K562 (cell line): Measurements from ENCODE around the gene F12. TPM values are rescaled to one million over a fixed set of nuclear protein-coding genes. Genes with fewer than 3 reads are reported as not detected.

Experiments
- AFF4 ChIP-seq: sonication (generic); formaldehyde crosslinking; IDR thresholded peaks from 2 replicates; pipeline ENCODE4 v1.8.0; 2023; ENCODE audit warnings: mild to moderate bottlenecking, missing genetic modification reagents
- ATF6 ChIP-seq: sonication (generic); formaldehyde crosslinking; IDR thresholded peaks from 2 replicates; pipeline ENCODE4 v1.4.0; 2020; ENCODE audit warnings: mild to moderate bottlenecking, missing genetic modification reagents
- CC2D1A ChIP-seq: fragments of 450-650 bp; IDR thresholded peaks from 2 replicates; pipeline ENCODE4 v1.6.1; 2017; ENCODE audit warnings: mild to moderate bottlenecking
- CHD1 ChIP-seq: fragments of 200-600 bp; sonication (generic); IDR thresholded peaks from one replicate; pipeline ENCODE4 v1.6.1; 2012; ENCODE audit warnings: mild to moderate bottlenecking, moderate library complexity, low read length, inconsistent platforms
- FOXP4 ChIP-seq: sonication (generic); formaldehyde crosslinking; IDR thresholded peaks from 2 replicates; pipeline ENCODE4 v1.8.0; 2022; ENCODE audit warnings: mild to moderate bottlenecking, missing genetic modification reagents, borderline replicate concordance
- IFI16 ChIP-seq: fragments of 250-450 bp; sonication (Bioruptor Pico); IDR thresholded peaks from 2 replicates; pipeline ENCODE4 v2.1.2; 2022; ENCODE audit warnings: mild to moderate bottlenecking, inconsistent platforms
- KAT7 ChIP-seq: sonication (generic); formaldehyde crosslinking; IDR thresholded peaks from 2 replicates; pipeline ENCODE4 v1.8.0; 2022; ENCODE audit warnings: missing genetic modification reagents, mild to moderate bottlenecking, borderline replicate concordance
- MTA1 ChIP-seq: fragments of 450-650 bp; IDR thresholded peaks from 2 replicates; pipeline ENCODE4 v1.6.1; 2017; ENCODE audit warnings: borderline replicate concordance
- MYC ChIP-seq, 2 experiments: fragments of 250-450 bp in 1 of 2; sonication (Bioruptor Pico) in 1 of 2; IDR thresholded peaks; 2 replicates each; pipeline versions ENCODE4 v1.5.1 to v1.6.1; 2012 to 2021; ENCODE audit warnings: low read depth in 2 of 2, borderline replicate concordance in 1 of 2, improper control_type of control experiment in 1 of 2, low read length in 1 of 2, mild to moderate bottlenecking in 1 of 2, moderate library complexity in 1 of 2
- NFIC ChIP-seq: fragments of 450-650 bp; IDR thresholded peaks from 2 replicates; pipeline ENCODE4 v1.6.1; 2017; ENCODE audit warnings: mild to moderate bottlenecking, inconsistent platforms
- RBBP5 ChIP-seq: fragments of 200-600 bp; sonication (generic); IDR thresholded peaks from 2 replicates; pipeline ENCODE4 v1.6.1; 2012; ENCODE audit warnings: borderline replicate concordance, mild to moderate bottlenecking, low read length, control low read depth, inconsistent platforms; ENCODE audit not compliant: insufficient read depth, poor library complexity, severe bottlenecking
- RNF2 ChIP-seq: sonication (generic); IDR thresholded peaks from 2 replicates; pipeline ENCODE4 v1.6.1; 2016
- SFPQ ChIP-seq: fragments of 200-400 bp; formaldehyde crosslinking; IDR thresholded peaks from 2 replicates; pipeline ENCODE4 v1.6.1; 2017; ENCODE audit warnings: mild to moderate bottlenecking, low read depth, low read length, moderate library complexity
- TAF9B ChIP-seq: fragments of 450-650 bp; IDR thresholded peaks from 2 replicates; pipeline ENCODE4 v1.6.1; 2018; ENCODE audit warnings: mild to moderate bottlenecking; ENCODE audit not compliant: partially characterized antibody
- ZC3H4 ChIP-seq: sonication (generic); formaldehyde crosslinking; IDR thresholded peaks from 2 replicates; pipeline ENCODE4 v1.9.0; 2021; ENCODE audit warnings: missing genetic modification reagents, borderline replicate concordance
- ZNF143 ChIP-seq: sonication (generic); formaldehyde crosslinking; IDR thresholded peaks from 2 replicates; pipeline ENCODE4 v1.9.0; 2022; ENCODE audit warnings: mild to moderate bottlenecking, missing genetic modification reagents
- ZNF431 ChIP-seq: sonication (generic); formaldehyde crosslinking; IDR thresholded peaks from 2 replicates; pipeline ENCODE4 v1.8.0; 2022; ENCODE audit warnings: mild to moderate bottlenecking, missing genetic modification reagents
- polyA plus RNA-seq, 8 experiments: library from polyadenylated mRNA; depleted of rRNA in 4 of 8; stranded (reverse) in 5 of 8; unstranded in 3 of 8; fragments of >200 nt; fragmentation: Nextera tagmentation in 2 of 8; fragmentation: Illumina TruSeq in 1 of 8; extraction: Ambion mirVana in 2 of 8; extraction: Trizol in 1 of 8; gene quantifications; 2 replicates each; pipeline versions ENCODE4 v1.2.1 to v1.2.3, GENCODE V29; 2011 to 2014; ENCODE audit warnings: inconsistent platforms in 1 of 8, missing spikeins in 1 of 8
- total RNA-seq, 7 experiments: library from RNA; depleted of rRNA in 6 of 7; stranded (reverse); fragments of >200 nt in 6 of 7; fragmentation: Illumina TruSeq in 2 of 7; extraction: Trizol in 2 of 7; gene quantifications; 2 replicates each; pipeline versions ENCODE4 v1.2.1 to v1.2.3, GENCODE V29; 2011 to 2021; ENCODE audit warnings: low replicate concordance in 1 of 7

Gene F12
- total and polyA plus RNA-seq, 9 of the 15 experiments (the other 6 are each of a cell fraction or from before 2014, with no cell fraction given), result 0.59 to 18.3 (median 3.6) TPM

GRCh38 chr5:177427211-177427822, 18.0 kb upstream of the F12 start (continued):
- TF ChIP-seq SFPQ (no peak), MYC (IDR thresholded peaks at IDR 0.05; ENCODE audit: low read depth, low read length) (peak; percentile 88), MYC (CRISPR knock-in tag; IDR thresholded peaks at IDR 0.05; ENCODE audit: borderline replicate concordance, low read depth) (no peak), TAF9B (no peak), FOXP4 (CRISPR knock-in tag) (no peak), ZNF431 (0 out of 2 replicates have a peak, but pooled peaks have one; percentile 63), RBBP5 (no peak), ATF6 (no peak; the same call in 1 of the 2 replicates), RNF2 (0 out of 2 replicates have a peak, but pooled peaks have one; percentile 8), ZNF143 (CRISPR knock-in tag) (0 out of 2 replicates have a peak, but pooled peaks have one; percentile 52), KAT7 (CRISPR knock-in tag) (peak; percentile 77; the same call in 1 of the 2 replicates), ZC3H4 (CRISPR knock-in tag) (0 out of 2 replicates have a peak, but pooled peaks have one; percentile 73), CHD1 (peak; percentile 4), AFF4 (CRISPR knock-in tag) (peak; percentile 83), MTA1 (no peak), NFIC (0 out of 2 replicates have a peak, but pooled peaks have one; percentile 3), IFI16 (CRISPR knock-in tag) (no peak), CC2D1A (no peak)
